Spleen (tissue), 11 donors: Measurements from ENCODE around the gene UST. TPM values are rescaled to one million over a fixed set of nuclear protein-coding genes. Genes with fewer than 3 reads are reported as not detected.

Experiments used
- DNase-seq: peaks from one replicate; pipeline ENCODE4 v3.0.0-alpha.2; 2020
- H3K27ac ChIP-seq, 8 donors: fragments of 200-600 bp; sonication (generic) in 7 of 8; 1 replicate in 4 of 8; 2 replicates in 4 of 8; pipeline versions ENCODE4 v1.5.0 to v1.8.0; 2016 to 2021; ENCODE audit warnings: inconsistent platforms in 4 of 8, mild to moderate bottlenecking in 4 of 8, moderate library complexity in 1 of 8
- H3K27me3 ChIP-seq, 7 donors: fragments of 200-600 bp; sonication (generic) in 6 of 7; replicated peaks in 1 of 7; 1 replicate in 4 of 7; 2 replicates in 3 of 7; pipeline versions ENCODE4 v1.5.0 to v1.8.0; 2016 to 2021; ENCODE audit warnings: inconsistent platforms in 3 of 7, mild to moderate bottlenecking in 1 of 7
- H3K36me3 ChIP-seq, 6 donors: fragments of 200-600 bp; sonication (generic) in 5 of 6; 1 replicate in 4 of 6; 2 replicates in 2 of 6; pipeline versions ENCODE4 v1.5.0 to v1.8.0; 2016 to 2021; ENCODE audit warnings: inconsistent platforms in 2 of 6
- H3K4me1 ChIP-seq, 6 donors: fragments of 200-600 bp; sonication (generic) in 5 of 6; 1 replicate in 3 of 6; 2 replicates in 3 of 6; pipeline versions ENCODE4 v1.5.0 to v1.8.0; 2016 to 2021; ENCODE audit warnings: inconsistent platforms in 3 of 6
- H3K4me3 ChIP-seq, 8 donors: fragments of 200-600 bp; sonication (generic) in 7 of 8; 1 replicate in 4 of 8; 2 replicates in 4 of 8; pipeline versions ENCODE4 v1.5.0 to v1.8.0; 2016 to 2021; ENCODE audit warnings: inconsistent platforms in 4 of 8, mild to moderate bottlenecking in 4 of 8, moderate library complexity in 2 of 8
- H3K9me3 ChIP-seq, 8 donors: fragments of 200-600 bp; sonication (generic) in 7 of 8; 1 replicate in 4 of 8; 2 replicates in 4 of 8; pipeline versions ENCODE4 v1.5.0 to v1.8.0; 2016 to 2021; ENCODE audit warnings: inconsistent platforms in 4 of 8
- CTCF ChIP-seq, 11 experiments: fragments of 200-600 bp in 7 of 11; fragments of 450-650 bp in 4 of 11; sonication (generic) in 4 of 11; IDR thresholded peaks in 8 of 11; conservative IDR thresholded peaks in 3 of 11; 1 replicate in 7 of 11; 2 replicates in 4 of 11; pipeline versions ENCODE4 v1.4.0 to v1.8.0; 2016 to 2021; ENCODE audit warnings: antibody characterized with exemption in 11 of 11, inconsistent platforms in 4 of 11, mild to moderate bottlenecking in 1 of 11
- POLR2A ChIP-seq, 3 donors: fragments of 450-650 bp; IDR thresholded peaks; one replicate each; pipeline ENCODE4 v1.5.1; 2017; ENCODE audit warnings: antibody characterized with exemption in 3 of 3, mild to moderate bottlenecking in 1 of 3
- POLR2AphosphoS5 ChIP-seq, 3 donors: sonication (generic); formaldehyde crosslinking; IDR thresholded peaks; one replicate each; pipeline ENCODE4 v1.5.1; 2017; ENCODE audit warnings: antibody characterized with exemption in 3 of 3
- WGBS, 5 donors: extraction: QIAGEN DNeasy Blood & Tissue Kit in 3 of 5; methylation state at CpG; one replicate each; pipeline versions ENCODE4 v1.1.5 to v1.1.7; 2013 to 2018; 5-methylcytosine and 5-hydroxymethylcytosine counted together
- intact Hi-C: fragments of 100-400 bp; cut with DNase I; formaldehyde crosslinking; loops from one replicate; pipeline ENCODE4 v1.15.0; 2023; ENCODE audit warnings: low total_unique reads
- polyA plus RNA-seq, 3 donors: library from polyadenylated mRNA; stranded (reverse); fragments of 200-250 nt; gene quantifications; one replicate each; pipeline ENCODE4 v1.2.1, GENCODE V29; 2013
- total RNA-seq, 7 donors: library from RNA; depleted of rRNA in 3 of 7; stranded (reverse); fragments of >200 nt in 3 of 7; fragmentation: NEBNext Ultra II Directional in 4 of 7; extraction: Animal tissue kit (Norgen Biotek cat#: 25700) in 4 of 7; gene quantifications; one replicate each; pipeline versions ENCODE4 v1.1.0 to v1.2.1, GENCODE V29; 2016 to 2021
- donor health status: healthy with polysubstance abuse.
- donor health status: DM: no; HTN: no; CAD: no; lungs with moderate emphysema.
- donor health status: DM: no; HTN: no; CAD: no.
- donor health status: Bipolar disorder and iron deficiency.
- donor health status: healthy.
- donor health status: DM: no; HTN: no; CAD: no.
- donor health status: DM: yes; HTN: yes; CAD: no.

The UST gene
- total and polyA plus RNA-seq, 10 donors = 6.4 to 26.8 (median 14.4) TPM

- H3K27me3 ChIP-seq = no peaks in the 10 kb centered on the region
- H3K4me1 ChIP-seq = peaks cover 8 to 55% (median 27%) of the 10 kb centered on the region in 6 donors
- WGBS, 5 donors = 40 to 69% (median 59%) methylated on average over 7 of the region's 7 CpGs
- no peak for DNase-seq
- intact Hi-C loops = no loop called here
- no peak for TF ChIP-seq POLR2A (IDR thresholded peaks at IDR 0.05)
- TF ChIP-seq CTCF (IDR thresholded peaks at IDR 0.05 in 8 of 11, conservative IDR thresholded peaks at IDR 0.05 in 3 of 11) = peak in 1 of 11 experiments; percentile 5
- TF ChIP-seq POLR2AphosphoS5 (IDR thresholded peaks at IDR 0.05) = no peak
- peak overlapping the region in 1 of 8 donors; percentile 7 for H3K4me3 ChIP-seq
- H3K9me3 ChIP-seq = no peaks in the 10 kb centered on the region
- no peaks in the 10 kb centered on the region for H3K36me3 ChIP-seq
- peak overlapping the region in 7 of 8 donors; percentile 22 to 69 (median 41) for H3K27ac ChIP-seq
These were observed 34.1 kb downstream of the UST start for GRCh38 chr6:148780918-148781436.

- intact Hi-C loops = no loop called here
- no peak for DNase-seq
- Histone ChIP-seq H3K4me3 (no peak overlapping the region), H3K4me1 (peaks cover 0 to 12% (median 0%) of the 10 kb centered on the region in 6 donors), H3K9me3 (peaks cover 0 to 17% (median 10%) of the 10 kb centered on the region in 8 donors), H3K36me3 (peaks cover 0 to 7% (median 0%) of the 10 kb centered on the region in 6 donors), H3K27ac (no peak overlapping the region), H3K27me3 (no peaks in the 10 kb centered on the region)
- 83 to 90% (median 88%) methylated on average over 11 of the region's 11 CpGs for WGBS, 5 donors
- TF ChIP-seq POLR2AphosphoS5 (IDR thresholded peaks at IDR 0.05) (no peak), POLR2A (IDR thresholded peaks at IDR 0.05) (no peak), CTCF (IDR thresholded peaks at IDR 0.05 in 8 of 11, conservative IDR thresholded peaks at IDR 0.05 in 3 of 11) (no peak)
These were observed 43.1 kb downstream of the UST start for GRCh38 chr6:148789948-148790347.

GRCh38 chr6:148790404-148790803, 43.6 kb downstream of the UST start:
- no peak overlapping the region for H3K4me3 ChIP-seq
- peaks cover 0 to 16% (median 0%) of the 10 kb centered on the region in 6 donors for H3K4me1 ChIP-seq
- H3K36me3 ChIP-seq = peaks cover 0 to 7% (median 0%) of the 10 kb centered on the region in 6 donors
- intact Hi-C loops = no loop called here
- WGBS, 5 donors = 88 to 94% (median 89%) methylated on average over 9 to 10 of the region's 10 CpGs
- peaks cover 0 to 17% (median 10%) of the 10 kb centered on the region in 8 donors for H3K9me3 ChIP-seq
- no peak for TF ChIP-seq CTCF (IDR thresholded peaks at IDR 0.05 in 8 of 11, conservative IDR thresholded peaks at IDR 0.05 in 3 of 11)
- no peak for TF ChIP-seq POLR2AphosphoS5 (IDR thresholded peaks at IDR 0.05)
- no peak for TF ChIP-seq POLR2A (IDR thresholded peaks at IDR 0.05)
- DNase-seq = no peak
- no peaks in the 10 kb centered on the region for H3K27me3 ChIP-seq
- H3K27ac ChIP-seq = no peak overlapping the region

DNA sequence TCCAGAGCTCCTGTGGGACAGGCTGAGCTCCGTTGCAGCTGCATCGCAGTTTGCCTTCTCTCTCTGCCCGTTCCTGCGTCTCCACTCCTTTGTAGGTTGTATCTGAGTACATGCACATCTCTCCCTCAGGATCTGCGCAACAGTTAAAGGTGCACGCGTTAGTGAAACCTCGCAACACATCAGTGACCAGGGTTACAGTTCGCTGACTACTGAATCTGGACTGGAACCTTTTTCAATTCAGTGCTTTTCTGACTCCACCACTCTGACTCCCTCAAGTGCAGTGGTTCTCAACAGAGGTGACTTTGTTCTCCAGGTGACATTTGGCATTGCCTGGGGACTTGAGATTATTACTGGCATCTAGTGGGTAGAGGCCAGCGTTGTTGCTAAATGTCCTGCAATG, 44.0 kb downstream of the UST start:
- Histone ChIP-seq H3K9me3 (peaks cover 0 to 17% (median 10%) of the 10 kb centered on the region in 8 donors), H3K4me1 (peaks cover 0 to 16% (median 0%) of the 10 kb centered on the region in 6 donors), H3K27ac (no peak overlapping the region), H3K27me3 (no peaks in the 10 kb centered on the region), H3K36me3 (peaks cover 0 to 7% (median 0%) of the 10 kb centered on the region in 6 donors), H3K4me3 (no peak overlapping the region)
- intact Hi-C loops = no loop called here
- TF ChIP-seq CTCF (IDR thresholded peaks at IDR 0.05 in 8 of 11, conservative IDR thresholded peaks at IDR 0.05 in 3 of 11) = no peak
- TF ChIP-seq POLR2A (IDR thresholded peaks at IDR 0.05) = no peak
- no peak for TF ChIP-seq POLR2AphosphoS5 (IDR thresholded peaks at IDR 0.05)
- WGBS, 5 donors = 69 to 85% (median 82%) methylated on average over 10 of the region's 10 CpGs
- DNase-seq = no peak
